Sciatic nerve (tissue), 2 donors: ENCODE results near the gene MAEA. TPM values are rescaled to one million over a fixed set of nuclear protein-coding genes. Genes with fewer than 3 reads are reported as not detected.
A peak's percentile ranks its signal among the peaks of the same experiment; 100 is the strongest.

Source experiments
- ATAC-seq: fragments of 200-7000 bp; cut with Tn5 transposase; one replicate; pipeline ENCODE4 v1.9.1; 2020; ENCODE audit warnings: mild to moderate bottlenecking, moderate library complexity
- DNase-seq: peaks from one replicate; pipeline ENCODE4 v3.0.0-alpha.2; 2020; ENCODE audit warnings: low spot score
- intact Hi-C: fragments of 100-400 bp; cut with DNase I; formaldehyde crosslinking; loops from one replicate; pipeline ENCODE4 v1.14.2; 2022
- total RNA-seq: library from RNA; stranded (reverse); fragmentation: NEBNext Ultra II Directional; extraction: Animal tissue kit (Norgen Biotek cat#: 25700); gene quantifications from one replicate; pipeline ENCODE4 v1.2.1, GENCODE V29; 2021
- donor health status: DM: no; HTN: no; CAD: no.
- donor health status: DM: no; HTN: no; CAD: no.

Gene MAEA
- total RNA-seq, 1 donor from 2014 or later, result 68.6 TPM

- ATAC-seq (no peak), DNase-seq (no peak)
- intact Hi-C loops, result loop anchor here (5.0 to 10.0 kb wide), 2 partner anchors 221 to 272 kb away; no protein-coding TSS in a partner anchor
Measured at GRCh38 chr4:1355378-1355777, 65.7 kb downstream of the MAEA start.

DNA sequence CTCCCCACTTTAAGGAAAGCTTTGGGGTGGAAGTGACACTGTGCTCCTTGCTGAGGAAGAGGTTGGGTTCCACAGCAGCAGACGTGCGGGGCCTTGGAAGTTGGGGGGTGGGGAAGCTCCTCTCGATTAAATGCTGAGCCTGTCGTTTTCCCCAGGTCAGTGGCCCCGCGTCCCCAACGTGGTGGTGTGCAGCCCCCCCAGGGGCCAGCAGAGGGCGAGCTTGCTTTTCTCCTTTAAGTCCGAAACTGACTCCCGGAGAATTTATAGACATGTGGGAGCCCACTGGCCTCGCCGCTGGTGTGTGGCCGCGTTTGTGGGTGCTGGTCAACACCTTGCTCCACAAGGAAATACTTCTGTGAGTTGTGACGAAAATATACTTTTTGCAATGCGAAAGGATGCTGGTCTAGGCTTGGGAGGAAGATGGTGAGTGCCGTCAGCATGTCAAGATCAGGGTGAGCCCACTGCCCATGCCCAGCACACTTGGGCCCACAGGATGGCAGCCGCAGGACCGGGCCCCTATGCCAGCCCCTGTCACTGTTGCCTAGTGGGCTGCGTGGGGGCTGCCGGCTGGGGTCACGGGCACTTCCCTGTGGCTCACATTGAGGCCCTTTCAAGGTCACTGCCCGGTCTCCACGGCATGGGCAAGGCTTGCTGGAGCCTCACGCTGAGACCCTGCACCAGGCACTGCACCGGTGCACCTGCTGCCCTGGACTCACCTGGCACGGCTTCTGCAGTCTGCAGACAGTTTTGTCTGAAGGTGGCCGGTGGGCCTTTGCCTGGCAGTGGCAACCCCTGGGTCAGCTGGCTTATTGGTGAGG, 66.7 kb downstream of the MAEA start:
- peak; percentile 82 for DNase-seq
- ATAC-seq, result peak; percentile 16
- intact Hi-C loops, result loop anchor here (5.0 to 10.0 kb wide), 2 partner anchors 222 to 271 kb away; no protein-coding TSS in a partner anchor

DNA sequence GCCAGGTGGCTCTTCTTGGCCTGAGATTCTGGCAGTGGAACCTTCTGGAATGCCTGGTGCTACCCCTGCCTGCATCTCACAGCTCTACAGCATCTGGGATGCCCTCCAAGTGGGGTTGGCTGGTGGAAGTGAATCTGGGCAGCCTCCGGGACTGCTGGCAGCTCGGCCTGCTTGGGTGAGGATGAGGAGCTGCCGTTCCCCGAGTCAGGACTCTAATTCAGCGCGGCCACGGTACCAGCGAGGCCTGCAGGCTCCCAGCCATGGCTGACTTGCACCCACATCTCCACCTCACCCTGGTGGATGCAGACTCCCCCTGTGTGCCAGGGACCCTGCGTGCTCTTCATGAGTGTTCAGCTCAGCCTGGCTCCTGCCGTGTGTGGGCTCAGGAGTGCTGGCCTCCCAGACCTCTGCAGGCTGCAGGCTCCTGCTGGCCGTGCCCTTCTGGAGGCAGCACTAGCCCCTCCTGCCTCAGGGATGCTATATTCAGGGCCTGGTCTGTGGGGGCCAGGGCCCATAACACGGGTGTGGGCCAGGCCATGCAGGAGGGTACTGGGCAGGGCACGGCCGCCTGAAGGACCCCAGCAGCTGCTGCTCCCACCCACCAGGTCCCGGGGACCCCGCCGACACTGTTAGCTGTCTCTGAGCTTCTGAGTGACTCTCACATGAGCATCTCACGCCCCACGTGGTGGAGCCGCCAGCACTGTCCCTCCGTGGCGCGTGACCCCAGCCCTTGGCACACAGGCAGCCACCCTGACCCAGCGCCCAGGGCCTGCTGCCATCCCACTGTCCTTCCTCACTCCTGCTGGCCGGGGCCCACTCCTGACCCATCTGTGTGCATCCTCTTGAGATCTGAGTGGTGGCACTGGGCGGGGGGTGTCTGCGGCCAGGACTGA, 67.9 kb downstream of the MAEA start:
- intact Hi-C loops, result loop anchor here (5.0 to 10.0 kb wide), 2 partner anchors 223 to 270 kb away; no protein-coding TSS in a partner anchor
- DNase-seq (no peak), ATAC-seq (no peak)

DNA sequence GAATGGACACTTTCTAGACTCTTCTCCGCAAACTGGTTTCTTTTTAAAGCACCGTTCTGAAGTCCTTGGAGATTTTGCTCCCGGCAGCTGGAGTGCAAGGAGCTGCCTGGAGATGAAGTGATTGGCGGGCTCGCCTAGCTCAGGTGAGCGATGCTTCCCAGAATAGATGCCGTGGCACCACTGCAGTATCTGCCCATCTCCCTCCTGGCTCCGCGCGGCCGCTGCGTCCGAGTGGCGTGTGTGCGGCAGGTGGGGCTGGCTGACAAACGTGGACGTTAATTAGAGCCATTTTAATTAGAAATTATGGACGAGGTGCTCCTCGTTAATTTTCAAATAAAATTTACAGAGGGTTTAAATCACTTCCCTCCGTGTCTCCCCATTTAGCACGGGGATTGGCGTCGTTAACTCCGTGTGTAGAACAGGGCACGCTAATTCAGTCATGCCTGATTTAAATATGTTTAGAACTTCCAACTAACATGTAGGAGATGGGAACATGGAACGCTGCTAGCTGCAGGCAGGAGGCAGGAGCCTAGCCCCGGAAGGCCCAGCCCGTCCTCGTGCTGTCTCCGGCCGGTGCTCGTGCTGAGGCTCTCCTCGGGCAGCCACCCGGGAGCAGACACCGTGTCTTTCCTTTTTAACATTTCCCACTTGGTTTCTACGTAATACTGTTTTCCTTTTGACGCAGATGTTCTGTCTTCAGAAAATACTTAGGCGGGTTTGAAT, 68.9 kb downstream of the MAEA start:
- no peak for DNase-seq
- intact Hi-C loops, result loop anchor here (5.0 to 10.0 kb wide), 2 partner anchors 224 to 269 kb away; no protein-coding TSS in a partner anchor
- ATAC-seq, result no peak

- ATAC-seq, result no peak
- no peak for DNase-seq
- intact Hi-C loops, result loop anchor here (5.0 to 10.0 kb wide), 2 partner anchors 224 to 268 kb away; no protein-coding TSS in a partner anchor
Measured at GRCh38 chr4:1359144-1359501, 69.4 kb downstream of the MAEA start.

DNA sequence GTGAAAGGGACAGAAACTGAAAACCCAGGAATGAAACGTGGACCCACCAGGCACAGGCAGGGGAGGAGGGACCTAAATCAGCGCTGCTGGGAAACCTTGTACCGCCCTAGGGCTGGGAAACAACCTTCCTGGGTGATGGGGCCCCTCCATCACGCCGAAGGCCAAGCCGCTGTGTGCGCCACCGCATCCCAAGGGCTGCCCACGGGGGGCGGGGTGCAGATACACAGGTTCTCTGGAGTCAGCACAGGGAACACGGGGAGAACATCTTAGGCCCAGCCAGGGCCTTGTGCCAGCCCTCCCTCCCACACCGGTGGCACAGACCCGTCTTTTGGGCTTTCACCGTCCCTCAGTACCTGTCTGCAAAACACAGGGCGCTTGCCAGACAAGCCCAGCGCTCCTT, 70.3 kb downstream of the MAEA start:
- intact Hi-C loops, result loop anchor here (5.0 to 10.0 kb wide), 2 partner anchors 225 to 267 kb away; no protein-coding TSS in a partner anchor
- DNase-seq, result no peak
- ATAC-seq, result no peak

DNA sequence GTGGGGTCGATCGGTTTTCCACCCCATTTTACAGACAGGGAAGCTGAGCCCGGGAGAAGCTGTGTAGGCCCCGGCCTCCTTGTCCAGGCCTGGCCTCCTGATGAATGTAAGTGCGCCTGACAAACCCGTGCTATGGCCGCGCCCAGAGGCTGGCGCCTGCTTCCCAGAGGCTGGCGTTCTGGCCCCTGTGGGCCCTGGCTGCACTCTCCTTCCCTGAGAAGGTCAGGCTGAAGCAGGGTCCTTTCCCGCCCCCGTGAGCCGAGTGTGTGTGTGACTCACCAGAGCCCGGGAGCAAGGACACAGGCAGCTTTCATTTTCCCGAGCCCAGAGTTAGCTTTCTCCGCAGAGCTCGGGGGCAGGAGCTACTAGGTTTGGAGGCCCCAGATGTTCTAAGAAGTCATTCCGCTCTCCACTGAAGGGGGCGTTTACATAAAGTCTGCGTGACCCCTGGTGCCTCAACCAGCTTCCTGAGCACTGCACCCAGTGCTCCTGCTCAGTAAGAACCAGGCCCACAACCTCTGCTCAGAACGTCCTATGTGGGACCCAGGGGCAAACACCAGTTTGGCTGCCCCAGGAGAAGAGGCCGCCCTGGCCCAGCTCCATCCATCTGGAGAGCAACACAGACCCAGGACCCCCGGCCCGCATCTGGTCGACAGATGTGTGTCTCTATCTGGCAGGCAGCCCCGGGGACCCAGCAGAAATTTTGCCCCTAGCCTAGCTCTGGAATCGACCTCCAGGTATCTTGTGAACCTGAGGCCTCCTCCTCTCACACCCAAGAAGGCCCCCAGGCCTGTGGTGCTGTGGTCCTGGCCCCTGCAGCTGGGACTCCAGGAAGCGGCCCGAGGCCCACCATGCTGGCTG, 71.0 kb downstream of the MAEA start:
- ATAC-seq, result peak; percentile 80

GRCh38 chr4:1361431-1361830, 71.7 kb downstream of the MAEA start:
- ATAC-seq (no peak), DNase-seq (no peak)
- intact Hi-C loops, result no loop called here

More for the DNA sequence above, 71.0 kb downstream of the MAEA start:
- DNase-seq, result no peak
- intact Hi-C loops, result no loop called here

- intact Hi-C loops, result no loop called here
- ATAC-seq, result no peak
- DNase-seq, result no peak
Measured at GRCh38 chr4:1362046-1362445, 72.4 kb downstream of the MAEA start.

GRCh38 chr4:1362521-1362920, 72.8 kb downstream of the MAEA start:
- intact Hi-C loops, result no loop called here
- no peak for ATAC-seq

GRCh38 chr4:1363513-1363912, 73.8 kb downstream of the MAEA start:
- intact Hi-C loops, result no loop called here
- DNase-seq (no peak), ATAC-seq (no peak)

More at GRCh38 chr4:1362521-1362920, 72.8 kb downstream of the MAEA start:
- no peak for DNase-seq

GRCh38 chr4:1364217-1364616, 74.5 kb downstream of the MAEA start:
- no peak for DNase-seq
- no peak for ATAC-seq
- intact Hi-C loops, result no loop called here

- DNase-seq, result no peak
- intact Hi-C loops, result loop anchor here (1.0 kb wide), 1 partner anchor 230 kb away; no protein-coding TSS in a partner anchor
- no peak for ATAC-seq
Measured at GRCh38 chr4:1364748-1365147, 75.1 kb downstream of the MAEA start.

DNA sequence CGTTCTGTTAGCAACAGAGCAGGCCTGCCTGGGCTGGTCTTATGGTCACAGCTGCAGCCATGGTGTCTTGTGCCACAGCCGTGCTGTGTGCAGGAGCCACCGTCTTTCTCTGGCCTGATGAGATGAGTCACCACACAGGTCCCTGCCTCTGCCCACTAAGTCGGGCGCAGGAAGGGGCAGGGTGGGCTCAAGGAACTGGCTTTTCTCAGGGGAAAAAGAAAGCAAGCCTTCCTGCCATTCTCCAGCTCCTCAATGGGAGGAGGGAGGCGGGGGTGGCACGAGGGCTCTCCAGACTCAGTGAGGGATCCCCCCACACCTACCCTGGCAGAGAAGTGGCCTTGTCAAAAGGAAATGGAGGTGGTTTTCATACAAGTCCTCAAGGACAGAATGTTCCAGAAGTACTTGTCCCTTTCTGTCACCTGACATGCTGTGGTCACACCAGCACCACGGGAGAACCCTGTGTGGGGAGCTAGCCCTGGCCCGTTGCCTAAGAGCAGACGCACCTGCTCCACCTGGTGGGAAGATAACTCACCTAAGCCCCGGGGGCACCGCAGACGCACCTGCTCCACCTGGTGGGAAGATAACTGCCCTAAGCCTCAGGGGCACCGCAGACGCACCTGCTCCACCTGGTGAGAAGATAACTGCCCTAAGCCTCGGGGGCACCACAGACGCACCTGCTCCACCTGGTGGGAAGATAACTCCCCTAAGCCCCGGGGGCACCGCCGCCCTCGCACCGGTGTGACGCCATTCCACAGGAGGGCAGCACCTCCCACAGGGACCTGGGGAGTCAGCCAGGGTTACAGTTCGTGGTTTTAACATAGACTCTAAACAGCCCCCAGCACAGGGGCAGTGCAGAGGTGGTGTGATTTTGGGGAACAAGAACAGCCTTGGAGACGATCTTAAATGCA, 75.8 kb downstream of the MAEA start:
- DNase-seq, result no peak
- ATAC-seq, result no peak
- intact Hi-C loops, result loop anchor here (1.0 kb wide), 1 partner anchor 229 kb away; no protein-coding TSS in a partner anchor

- ATAC-seq (no peak), DNase-seq (no peak)
- intact Hi-C loops, result no loop called here
Measured at GRCh38 chr4:1366371-1367229, 76.9 kb downstream of the MAEA start.
